Endometrial microvascular endothelial cells (primary cell): ENCODE measurements around the gene ATOSA. TPM values are rescaled to one million over a fixed set of nuclear protein-coding genes. Genes with fewer than 3 reads are reported as not detected.

Experiments
- in situ Hi-C: cut with HindIII; loops from 2 replicates; pipeline ENCODE4 v1.10.0; 2017; ENCODE audit warnings: low sequenced_read_pairs, low pct_unique_long_range_greater_than_20kb; ENCODE audit errors: inconsistent ontology term
- total RNA-seq: library from RNA; depleted of rRNA; stranded (reverse); fragments of >200 nt; gene quantifications from one replicate; pipeline ENCODE4 v1.2.3, GENCODE V29; 2015; ENCODE audit errors: inconsistent ontology term

Gene ATOSA, protein sequence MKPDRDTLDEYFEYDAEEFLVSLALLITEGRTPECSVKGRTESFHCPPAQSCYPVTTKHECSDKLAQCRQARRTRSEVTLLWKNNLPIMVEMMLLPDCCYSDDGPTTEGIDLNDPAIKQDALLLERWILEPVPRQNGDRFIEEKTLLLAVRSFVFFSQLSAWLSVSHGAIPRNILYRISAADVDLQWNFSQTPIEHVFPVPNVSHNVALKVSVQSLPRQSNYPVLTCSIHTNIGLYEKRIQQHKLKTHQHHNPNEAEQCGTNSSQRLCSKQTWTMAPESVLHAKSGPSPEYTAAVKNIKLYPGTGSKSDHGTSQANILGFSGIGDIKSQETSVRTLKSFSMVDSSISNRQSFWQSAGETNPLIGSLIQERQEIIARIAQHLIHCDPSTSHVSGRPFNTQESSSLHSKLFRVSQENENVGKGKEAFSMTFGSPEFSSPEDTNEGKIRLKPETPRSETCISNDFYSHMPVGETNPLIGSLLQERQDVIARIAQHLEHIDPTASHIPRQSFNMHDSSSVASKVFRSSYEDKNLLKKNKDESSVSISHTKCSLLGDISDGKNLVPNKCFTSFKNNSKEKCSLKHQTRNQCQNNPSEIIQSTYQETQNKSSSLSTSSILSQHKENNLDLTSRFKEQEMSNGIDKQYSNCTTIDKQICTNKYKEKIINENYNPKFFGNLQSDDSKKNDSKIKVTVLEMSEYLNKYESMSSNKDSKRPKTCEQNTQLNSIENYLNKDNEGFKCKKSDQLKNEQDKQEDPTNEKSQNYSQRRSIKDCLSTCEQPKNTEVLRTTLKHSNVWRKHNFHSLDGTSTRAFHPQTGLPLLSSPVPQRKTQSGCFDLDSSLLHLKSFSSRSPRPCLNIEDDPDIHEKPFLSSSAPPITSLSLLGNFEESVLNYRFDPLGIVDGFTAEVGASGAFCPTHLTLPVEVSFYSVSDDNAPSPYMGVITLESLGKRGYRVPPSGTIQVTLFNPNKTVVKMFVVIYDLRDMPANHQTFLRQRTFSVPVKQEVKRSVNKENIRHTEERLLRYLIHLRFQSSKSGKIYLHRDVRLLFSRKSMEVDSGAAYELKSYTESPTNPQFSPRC
- total RNA-seq = 11.2 TPM

DNA sequence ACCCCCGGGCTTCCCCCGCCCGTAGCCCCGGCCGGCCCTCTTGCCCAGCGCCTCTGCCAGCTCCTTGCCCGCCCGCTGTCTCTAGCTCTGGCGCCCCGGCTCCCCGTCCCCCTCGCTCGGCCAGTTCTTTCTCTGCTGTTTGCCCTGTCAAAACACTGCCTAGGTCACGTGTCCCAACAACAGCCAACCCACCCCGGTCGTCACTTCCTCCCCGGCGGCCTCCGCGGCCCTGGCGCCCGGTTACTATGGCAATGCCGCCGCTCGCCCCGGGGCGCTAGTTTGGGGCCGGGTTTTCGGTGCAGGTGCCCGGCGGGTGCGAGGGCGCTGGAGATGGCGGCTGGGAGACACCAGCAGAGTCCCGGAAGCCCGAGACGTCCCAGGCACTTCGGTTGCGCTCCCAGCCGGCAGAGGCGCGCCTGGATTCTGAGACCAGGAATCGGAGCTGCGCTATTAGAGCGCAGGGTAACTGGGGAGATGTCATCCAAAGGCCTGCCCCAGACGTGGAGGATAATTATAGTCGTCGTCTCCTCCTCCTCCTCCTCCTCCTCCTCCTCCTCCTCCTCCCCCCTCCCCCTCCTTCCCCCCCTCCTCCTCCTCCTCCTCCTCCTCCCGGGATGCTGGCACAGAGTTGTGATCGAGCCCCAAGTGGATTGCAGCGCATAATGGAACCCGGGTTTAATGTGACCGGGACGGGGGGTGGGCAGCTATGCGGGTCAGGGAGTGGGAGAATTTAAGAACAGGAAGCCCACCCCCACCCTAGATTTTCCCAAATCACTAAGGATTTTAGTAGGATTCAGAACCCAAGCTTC, at the start of gene ATOSA:
Gene ATOSA (minus strand): TSS at position 157 of the 809 bp plus-strand sequence. CDS start 1,367 bp downstream, outside the sequence.
- in situ Hi-C loops = no loop called here

DNA sequence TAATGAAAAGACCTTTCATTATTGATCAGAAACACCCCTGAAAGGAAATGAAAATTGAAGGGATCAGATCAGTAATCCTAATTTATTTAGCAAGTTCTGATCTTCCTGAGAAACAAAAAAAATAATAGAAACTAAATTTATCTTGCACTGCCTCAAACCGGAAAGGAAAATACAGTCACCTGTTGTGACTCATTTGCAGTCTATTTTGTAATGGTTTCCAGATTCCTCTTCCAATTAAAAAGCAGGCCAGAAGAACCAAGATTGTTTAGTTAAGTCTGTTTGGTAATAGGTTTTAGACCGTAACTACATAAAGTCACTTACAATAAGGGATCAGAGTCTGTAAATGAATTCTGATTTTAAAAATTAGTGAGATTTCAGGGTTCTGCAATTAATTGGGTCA, 49.7 kb upstream of the ATOSA start:
- in situ Hi-C loops = no loop called here

DNA sequence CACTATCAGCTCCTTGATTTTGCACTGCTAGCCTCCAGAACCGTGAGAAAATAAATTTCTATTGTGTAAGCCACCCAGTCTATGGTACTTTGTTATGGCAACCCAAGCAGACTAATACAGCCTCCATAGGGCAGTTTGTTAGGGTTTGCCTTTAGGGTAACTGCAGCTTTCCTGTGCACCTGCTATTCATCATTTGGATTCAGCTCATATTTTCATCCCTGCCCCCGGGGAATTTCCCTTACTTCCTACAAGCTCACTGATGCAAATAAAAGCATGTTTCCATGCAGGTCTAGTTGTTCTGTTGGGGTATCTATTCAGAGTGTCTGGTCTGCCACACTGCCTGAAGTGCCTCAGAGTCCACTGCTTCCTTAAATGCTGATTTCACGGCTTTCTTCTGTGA, 48.6 kb upstream of the ATOSA start:
- in situ Hi-C loops = no loop called here

DNA sequence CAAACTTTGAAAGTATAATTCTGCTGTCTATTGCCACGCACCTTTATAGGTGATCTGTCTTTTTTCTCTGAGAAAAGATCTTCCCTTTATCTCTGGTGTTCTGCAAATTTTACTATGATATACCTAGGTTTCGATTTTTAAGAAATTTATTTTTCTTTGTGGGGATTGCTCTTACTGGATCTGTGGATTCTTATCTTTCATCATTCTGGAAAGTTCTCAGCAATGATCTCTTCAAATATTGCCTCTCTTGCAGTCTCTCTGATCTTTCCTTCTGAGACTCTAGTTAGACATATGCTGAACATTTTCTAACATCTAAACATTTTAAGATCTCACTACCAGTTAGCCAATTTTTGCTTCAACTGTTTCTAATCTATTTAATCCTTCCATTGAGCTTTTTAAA, 47.0 kb upstream of the ATOSA start:
- in situ Hi-C loops = no loop called here

DNA sequence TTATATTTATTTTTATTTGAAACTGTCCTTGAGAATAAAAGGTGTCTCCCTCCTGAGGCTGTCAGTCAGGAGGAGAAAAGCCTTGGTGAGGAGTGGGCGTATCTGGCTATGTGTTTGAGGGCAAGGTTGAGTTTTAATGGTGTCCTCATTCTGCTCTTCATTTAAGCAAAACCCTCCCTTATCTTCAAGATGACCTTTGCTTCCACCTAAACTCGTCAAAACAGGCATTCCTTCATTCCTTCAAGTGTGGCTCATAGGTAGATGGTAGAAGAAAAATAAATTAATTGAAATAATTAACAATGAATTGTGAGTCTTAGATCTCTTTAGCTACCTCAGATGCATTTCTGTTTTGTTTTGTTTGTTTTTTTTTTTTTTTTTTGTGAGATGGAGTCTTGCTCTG, 39.4 kb upstream of the ATOSA start:
- in situ Hi-C loops = no loop called here

DNA sequence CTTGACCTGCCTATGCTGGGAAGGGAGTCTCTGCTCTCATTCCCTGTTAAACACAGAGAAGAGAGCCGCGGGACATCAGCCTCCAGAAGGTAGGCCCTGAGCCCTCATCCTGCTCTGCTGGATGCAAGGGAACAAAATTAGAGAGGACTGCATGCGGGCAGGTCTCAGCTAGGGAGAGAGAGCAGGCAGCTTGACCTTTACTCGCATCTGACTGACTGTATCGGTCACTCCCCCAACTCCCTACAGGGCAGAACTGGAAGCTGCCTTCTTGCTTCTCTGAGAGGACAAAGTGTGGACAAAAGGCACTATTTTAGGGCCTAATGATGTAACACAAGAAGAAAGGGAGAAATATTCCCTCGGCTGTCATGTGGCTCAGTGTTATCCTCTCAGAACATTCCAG, 38.7 kb upstream of the ATOSA start:
- in situ Hi-C loops = no loop called here

DNA sequence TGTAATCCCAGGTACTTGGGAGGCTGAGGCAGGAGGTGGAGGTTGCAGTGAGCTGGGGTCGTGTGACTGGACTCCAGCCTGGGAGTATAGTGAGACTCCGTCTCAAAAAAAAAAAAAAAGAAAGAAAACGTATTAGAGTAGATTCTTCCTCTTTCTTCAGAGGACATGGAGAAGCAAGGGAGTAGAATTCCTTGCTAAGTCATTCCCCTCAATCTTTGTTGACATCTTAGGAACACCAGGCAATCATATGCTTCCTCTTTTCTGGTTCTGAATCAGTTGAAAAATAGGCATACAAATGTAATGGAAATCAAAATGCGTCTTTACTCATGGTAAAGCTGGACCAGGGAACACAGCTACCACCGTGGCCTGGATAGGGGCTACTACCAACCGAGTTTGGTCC, 38.3 kb upstream of the ATOSA start:
- in situ Hi-C loops = no loop called here

DNA sequence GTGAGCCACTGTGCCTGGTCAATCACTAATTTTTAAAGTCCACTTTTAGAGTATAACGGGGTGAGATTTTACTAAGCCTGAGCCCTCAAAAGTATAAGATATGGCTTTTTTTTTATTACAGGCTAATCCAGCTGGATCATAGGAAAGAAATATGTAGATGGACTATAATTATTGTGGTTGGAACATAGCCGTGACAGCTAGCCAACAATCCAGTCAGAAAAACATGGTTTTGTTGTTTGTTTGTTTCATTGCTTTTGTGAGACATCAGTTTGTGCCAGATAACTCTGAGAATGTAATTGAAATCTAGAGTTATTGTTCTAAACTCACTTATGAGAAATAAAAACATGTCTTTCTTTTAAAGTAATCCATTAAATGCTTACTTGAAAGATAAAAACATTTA, 37.3 kb upstream of the ATOSA start:
- in situ Hi-C loops = no loop called here

DNA sequence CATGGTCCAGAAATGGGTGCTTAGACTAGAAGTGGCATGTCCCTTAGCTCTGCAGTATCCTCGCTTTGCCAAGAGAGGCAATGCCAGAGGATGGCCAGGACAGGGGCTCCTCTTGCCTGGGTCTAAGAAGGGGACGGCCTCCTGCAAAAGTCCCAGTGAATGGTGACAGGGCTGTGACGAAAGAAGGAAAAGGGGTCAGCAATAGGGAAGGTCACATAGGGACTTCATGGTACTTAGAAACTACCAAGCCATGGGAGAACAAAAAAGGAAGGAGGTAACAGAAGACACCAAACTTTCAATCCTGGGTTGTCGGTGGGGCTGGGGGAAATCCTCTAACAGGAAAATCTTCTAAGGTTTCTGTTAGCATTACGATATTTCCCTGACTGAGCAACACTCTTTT, 36.2 kb upstream of the ATOSA start:
- in situ Hi-C loops = no loop called here

DNA sequence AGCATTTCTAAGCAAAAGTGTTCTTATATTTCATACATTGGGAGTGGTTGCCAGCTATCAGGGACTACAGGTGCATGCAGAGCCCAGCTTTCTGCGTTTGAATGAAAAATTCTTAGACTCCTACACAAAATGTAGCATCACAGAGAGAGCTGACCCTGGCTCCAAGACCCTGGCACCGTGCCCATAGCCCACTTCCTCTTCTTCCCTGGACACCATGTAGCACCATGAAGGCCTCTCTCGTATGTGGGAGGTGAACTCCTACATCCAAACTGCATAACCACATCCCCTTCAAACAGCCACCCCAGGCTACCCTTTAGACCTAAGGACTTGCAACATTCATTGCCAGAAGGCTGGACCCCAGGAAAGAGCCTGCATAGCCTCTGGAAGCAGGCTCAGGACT, 35.8 kb upstream of the ATOSA start:
- in situ Hi-C loops = no loop called here

DNA sequence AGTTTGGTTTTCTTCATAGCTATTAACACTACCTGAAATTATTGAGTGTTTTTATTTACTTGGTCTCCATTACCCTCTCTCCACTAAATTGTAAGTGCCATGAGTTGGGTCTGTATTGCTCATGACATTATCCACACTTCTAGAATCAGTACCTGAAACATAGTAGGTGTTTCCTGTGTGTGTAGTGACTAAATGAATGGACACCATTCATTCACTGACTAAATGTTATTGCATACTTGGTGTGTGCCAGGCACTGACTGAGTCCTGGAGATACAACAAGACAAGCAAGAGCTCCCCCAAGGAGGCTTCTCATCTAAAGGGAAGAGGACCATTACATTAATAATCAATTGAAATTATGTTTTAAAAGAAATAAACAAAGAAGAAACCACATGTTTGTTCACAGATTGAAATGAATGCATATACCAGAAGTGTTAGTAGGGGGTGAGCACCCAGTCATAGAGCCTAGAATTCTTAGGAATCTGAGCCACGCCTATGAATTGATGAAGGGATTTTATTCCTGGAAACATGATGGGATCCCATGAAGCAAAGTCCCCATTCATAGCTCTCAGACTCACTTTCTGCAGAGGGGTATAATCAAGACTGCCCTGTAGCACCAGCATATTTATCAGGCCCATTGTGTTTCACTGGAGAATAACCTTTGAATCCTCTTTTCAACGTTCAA, 31.7 kb upstream of the ATOSA start:
- in situ Hi-C loops = no loop called here

DNA sequence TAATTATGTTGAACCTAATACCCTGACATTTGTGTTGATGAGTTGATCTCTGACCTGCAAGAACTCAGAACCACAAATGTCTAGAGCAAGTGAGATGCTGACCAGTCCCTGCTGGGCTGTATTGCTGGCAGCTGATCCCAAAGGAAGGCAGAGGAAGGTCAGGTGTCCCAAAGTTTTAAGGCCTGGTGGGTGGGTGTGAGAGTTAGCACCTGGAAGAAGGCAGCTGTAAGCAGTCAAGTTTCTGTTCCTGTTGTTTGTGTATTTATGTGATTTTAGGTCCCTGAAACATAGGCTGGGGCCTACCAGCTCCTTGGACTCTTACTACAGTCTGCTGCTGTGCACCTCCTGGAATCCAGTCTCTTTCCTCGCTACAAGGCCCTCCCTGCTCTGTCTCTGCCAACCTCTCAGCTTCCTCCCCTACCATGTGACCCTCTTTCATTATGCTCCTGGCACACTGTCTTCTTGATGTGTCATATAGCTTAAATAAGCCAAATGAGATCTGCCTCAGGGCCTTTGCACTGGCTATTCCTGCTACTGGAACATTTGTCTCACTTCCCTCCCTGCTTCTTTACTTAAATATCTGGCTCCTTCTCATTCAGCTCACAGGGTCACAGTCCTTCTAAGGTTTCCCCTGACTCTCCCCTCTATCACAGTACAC, 31.0 kb upstream of the ATOSA start:
- in situ Hi-C loops = no loop called here

DNA sequence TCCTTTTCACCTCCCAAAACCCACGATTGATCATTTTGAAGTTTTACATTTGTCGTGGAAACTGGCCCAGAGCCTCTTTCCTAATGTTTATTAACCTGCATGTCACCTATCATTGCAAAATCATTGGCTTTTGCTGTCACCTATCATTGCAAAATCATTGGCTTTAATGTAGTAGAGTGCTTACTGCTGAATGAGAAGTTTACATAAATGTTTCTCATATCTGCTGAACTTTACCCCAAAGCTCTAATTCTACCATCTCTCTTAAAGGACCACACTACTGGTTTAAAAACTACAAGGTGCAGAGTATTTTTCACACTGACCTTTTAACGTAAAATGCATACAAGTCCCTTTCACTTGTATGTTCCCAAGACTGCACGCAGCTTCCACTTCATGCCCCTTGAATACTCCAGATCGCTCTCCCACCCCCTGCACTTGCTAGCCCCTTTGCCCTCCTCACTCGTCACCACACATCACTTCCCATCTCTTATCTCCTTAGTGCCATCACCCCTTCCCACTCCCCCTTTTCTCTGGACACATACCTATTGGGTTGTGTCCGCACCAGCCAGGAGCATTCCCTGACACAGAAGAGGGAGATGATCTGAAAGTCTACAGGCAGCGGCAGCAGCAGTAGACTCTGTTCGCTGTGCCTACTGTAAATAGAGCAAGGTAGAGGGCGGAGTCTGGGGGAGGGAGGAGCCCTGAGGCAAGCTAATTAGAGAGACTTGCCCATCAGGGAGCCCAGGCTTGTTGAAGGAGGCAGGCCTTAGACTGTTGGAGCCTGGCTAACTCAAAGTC, 30.2 kb upstream of the ATOSA start:
- in situ Hi-C loops = no loop called here

DNA sequence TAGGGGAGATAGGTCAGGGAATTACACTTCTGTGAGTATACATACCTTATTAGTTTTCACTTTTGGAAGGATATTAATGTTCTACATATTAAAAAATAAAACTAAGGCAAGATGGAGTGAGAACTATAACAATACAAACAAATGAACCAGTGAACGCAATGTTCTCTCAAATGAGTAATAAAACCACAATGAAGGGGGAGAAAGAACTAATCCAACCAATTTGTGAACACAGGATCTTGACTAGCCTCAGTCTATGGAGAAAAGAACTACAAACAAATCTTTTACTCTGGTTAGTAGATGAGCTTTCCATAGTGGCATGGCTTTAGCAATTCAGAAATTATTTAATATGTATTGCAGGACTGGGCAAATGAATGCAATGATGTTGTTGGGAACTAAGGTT, 26.9 kb upstream of the ATOSA start:
- in situ Hi-C loops = no loop called here

DNA sequence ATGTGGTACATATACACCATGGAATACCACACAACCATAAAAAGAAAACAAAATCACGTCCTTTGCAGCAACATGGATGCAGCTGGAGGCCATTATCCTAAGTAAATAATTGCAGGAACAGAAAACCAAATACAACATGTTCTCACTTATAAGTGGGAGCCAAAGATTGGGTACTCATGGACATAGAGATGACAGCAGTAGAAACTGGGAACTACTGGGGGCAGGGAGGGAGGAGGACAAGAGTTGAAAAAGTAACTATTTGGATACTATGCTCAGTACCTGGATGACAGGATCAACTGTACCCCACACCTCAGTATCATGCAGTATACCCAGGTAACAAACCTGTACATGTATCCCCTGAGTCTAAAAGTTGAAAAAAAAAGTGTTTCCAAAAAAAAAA, 23.2 kb upstream of the ATOSA start:
- in situ Hi-C loops = no loop called here

DNA sequence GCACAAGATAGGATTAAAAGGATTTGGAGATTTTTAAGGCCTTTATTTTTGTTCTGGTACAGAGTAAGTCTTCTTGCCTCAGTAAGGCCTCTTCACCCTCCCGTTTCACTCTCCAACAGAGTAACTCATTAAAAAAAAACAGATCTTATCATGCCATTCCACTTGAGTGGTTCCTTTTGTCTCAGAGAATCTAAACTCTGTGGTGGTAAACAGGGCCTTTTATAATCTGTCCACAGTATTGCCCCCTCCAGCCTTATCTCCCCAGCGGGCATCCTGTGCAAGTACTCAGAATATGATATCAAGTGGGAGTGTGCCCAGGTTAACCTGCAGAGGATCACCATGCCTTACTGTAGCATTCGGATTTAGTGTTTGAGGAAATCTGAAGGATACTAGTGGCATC, 20.3 kb upstream of the ATOSA start:
- in situ Hi-C loops = no loop called here

DNA sequence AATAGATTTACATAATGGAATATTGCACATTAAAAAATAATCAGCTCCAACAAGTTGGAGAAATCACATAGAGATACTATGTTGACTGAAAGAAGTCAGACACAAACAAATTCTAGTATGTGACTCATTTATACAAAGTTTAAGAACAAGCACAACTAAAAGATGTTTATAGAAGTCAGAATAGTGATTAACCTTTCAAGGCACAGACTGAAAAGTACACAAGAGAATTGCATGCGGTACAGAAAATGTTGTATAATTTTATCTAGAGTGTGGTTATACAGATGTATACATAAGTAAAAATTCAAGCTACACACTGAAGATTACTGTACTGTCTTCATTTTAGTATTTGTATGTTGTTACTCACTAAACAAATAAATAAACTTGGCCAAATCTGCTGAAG, 19.3 kb upstream of the ATOSA start:
- in situ Hi-C loops = no loop called here
